K562 (cell line): ENCODE results near the gene PLEKHG4B. TPM values are rescaled to one million over a fixed set of nuclear protein-coding genes. Genes with fewer than 3 reads are reported as not detected.
"Not testable (repeated sequence)": the region's sequence is repeated elsewhere in the genome, so short reads cannot be mapped to it uniquely, and the experiment has no call there.

Experiments
- EP400 ChIP-seq: fragments of 450-650 bp; IDR thresholded peaks from 2 replicates; pipeline ENCODE4 v1.6.1; 2017; ENCODE audit warnings: antibody characterized with exemption, mild to moderate bottlenecking, moderate library complexity
- HNRNPLL ChIP-seq: fragments of 200-400 bp; formaldehyde crosslinking; IDR thresholded peaks from 2 replicates; pipeline ENCODE4 v1.6.1; 2017; ENCODE audit warnings: low read length, low read depth, mild to moderate bottlenecking; ENCODE audit not compliant: poor library complexity, severe bottlenecking
- KLF6 ChIP-seq: fragments of 250-450 bp; sonication (Bioruptor Pico); IDR thresholded peaks from 2 replicates; pipeline ENCODE4 v1.4.0; 2020; ENCODE audit warnings: mild to moderate bottlenecking, moderate library complexity, borderline replicate concordance
- RB1 ChIP-seq: fragments of 450-650 bp; IDR thresholded peaks from 2 replicates; pipeline ENCODE4 v1.6.1; 2017; ENCODE audit warnings: low read depth, mild to moderate bottlenecking
- SMARCA4 ChIP-seq: fragments of 450-650 bp; IDR thresholded peaks from 2 replicates; pipeline ENCODE4 v1.6.1; 2016
- YY1 ChIP-seq, 3 experiments: IDR thresholded peaks; 2 replicates each; pipeline ENCODE4 v1.6.1; 2011; ENCODE audit warnings: low read length in 2 of 3, mild to moderate bottlenecking in 2 of 3, moderate library complexity in 2 of 3, borderline replicate concordance in 1 of 3, control low read depth in 1 of 3, low read depth in 1 of 3; ENCODE audit not compliant: insufficient read depth in 3 of 3, insufficient replicate concordance in 2 of 3, control insufficient read depth in 1 of 3, insufficient read length in 1 of 3; ENCODE audit errors: extremely low read depth in 1 of 3
- polyA plus RNA-seq, 8 experiments: library from polyadenylated mRNA; depleted of rRNA in 4 of 8; stranded (reverse) in 5 of 8; unstranded in 3 of 8; fragments of >200 nt; fragmentation: Nextera tagmentation in 2 of 8; fragmentation: Illumina TruSeq in 1 of 8; extraction: Ambion mirVana in 2 of 8; extraction: Trizol in 1 of 8; gene quantifications; 2 replicates each; pipeline versions ENCODE4 v1.2.1 to v1.2.3, GENCODE V29; 2011 to 2014; ENCODE audit warnings: inconsistent platforms in 1 of 8, missing spikeins in 1 of 8
- total RNA-seq, 7 experiments: library from RNA; depleted of rRNA in 6 of 7; stranded (reverse); fragments of >200 nt in 6 of 7; fragmentation: Illumina TruSeq in 2 of 7; extraction: Trizol in 2 of 7; gene quantifications; 2 replicates each; pipeline versions ENCODE4 v1.2.1 to v1.2.3, GENCODE V29; 2011 to 2021; ENCODE audit warnings: low replicate concordance in 1 of 7
- TF ChIP-seq, protein P1 (sequence below), 2 experiments: fragments of 450-650 bp; formaldehyde crosslinking in 1 of 2; IDR thresholded peaks; 2 replicates each; pipeline versions ENCODE4 v1.4.0 to v1.6.1; 2014 to 2020; ENCODE audit warnings: mild to moderate bottlenecking in 2 of 2, borderline replicate concordance in 1 of 2, low read depth in 1 of 2
- TF ChIP-seq, protein P2 (sequence below): sonication (generic); formaldehyde crosslinking; IDR thresholded peaks from 2 replicates; pipeline ENCODE4 v1.8.0; 2022; ENCODE audit warnings: mild to moderate bottlenecking, missing genetic modification reagents, borderline replicate concordance
- TF ChIP-seq, protein P3 (sequence below): fragments of 450-650 bp; IDR thresholded peaks from 2 replicates; pipeline ENCODE4 v1.6.1; 2014; ENCODE audit warnings: low read depth, mild to moderate bottlenecking, moderate library complexity, borderline replicate concordance

PLEKHG4B gene
- total and polyA plus RNA-seq, 9 of the 15 experiments (the other 6 are each of a cell fraction or from before 2014, with no cell fraction given), result 0.02 TPM; not detected in 8

DNA sequence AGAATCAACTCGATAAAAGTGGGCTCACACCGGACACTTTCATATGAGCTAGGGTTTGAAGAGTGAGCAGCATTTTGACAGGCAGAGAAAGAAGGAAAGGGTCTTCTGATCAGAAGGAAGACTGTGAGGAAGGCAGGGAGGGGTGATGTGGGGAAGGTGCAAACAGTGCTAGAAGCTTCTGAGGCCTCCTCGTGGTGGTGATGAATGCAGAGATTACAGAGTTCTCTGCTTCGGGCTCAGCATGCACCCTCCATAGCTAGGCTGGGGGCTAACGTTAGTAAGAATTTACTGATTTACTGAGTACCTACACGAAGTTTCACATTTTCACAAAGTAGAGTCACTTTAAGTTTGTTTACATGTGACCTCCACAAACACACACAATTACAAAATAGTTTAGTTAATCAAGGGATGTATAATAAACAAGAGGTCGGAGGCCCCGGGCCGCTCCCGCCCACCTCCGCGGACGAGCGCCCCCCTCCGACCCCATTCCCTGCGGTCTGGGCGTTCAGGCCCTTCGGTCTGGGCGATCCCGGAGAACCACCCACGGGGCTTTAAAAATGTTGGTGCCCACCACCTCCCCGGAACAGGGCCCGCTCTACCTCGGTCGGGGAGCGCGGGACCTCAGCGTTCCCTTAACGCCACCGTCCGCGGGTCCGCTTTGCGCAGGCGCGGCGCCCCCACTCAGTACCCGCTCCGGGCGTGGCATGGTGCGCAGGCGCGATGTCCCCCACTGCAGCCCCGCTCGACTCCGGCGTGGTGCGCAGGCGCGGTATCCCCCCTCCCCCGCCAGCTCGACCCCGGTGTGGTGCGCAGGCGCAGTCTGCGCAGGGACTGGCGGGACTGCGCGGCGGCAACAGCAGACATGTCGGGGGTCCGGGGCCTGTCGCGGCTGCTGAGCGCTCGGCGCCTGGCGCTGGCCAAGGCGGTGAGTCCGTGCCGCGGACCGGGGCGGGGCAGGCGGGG is 125.8 kb downstream of the PLEKHG4B start, which contains the start of the genes CCDC127 and SDHA (continued):
- TF ChIP-seq, protein P1, sequence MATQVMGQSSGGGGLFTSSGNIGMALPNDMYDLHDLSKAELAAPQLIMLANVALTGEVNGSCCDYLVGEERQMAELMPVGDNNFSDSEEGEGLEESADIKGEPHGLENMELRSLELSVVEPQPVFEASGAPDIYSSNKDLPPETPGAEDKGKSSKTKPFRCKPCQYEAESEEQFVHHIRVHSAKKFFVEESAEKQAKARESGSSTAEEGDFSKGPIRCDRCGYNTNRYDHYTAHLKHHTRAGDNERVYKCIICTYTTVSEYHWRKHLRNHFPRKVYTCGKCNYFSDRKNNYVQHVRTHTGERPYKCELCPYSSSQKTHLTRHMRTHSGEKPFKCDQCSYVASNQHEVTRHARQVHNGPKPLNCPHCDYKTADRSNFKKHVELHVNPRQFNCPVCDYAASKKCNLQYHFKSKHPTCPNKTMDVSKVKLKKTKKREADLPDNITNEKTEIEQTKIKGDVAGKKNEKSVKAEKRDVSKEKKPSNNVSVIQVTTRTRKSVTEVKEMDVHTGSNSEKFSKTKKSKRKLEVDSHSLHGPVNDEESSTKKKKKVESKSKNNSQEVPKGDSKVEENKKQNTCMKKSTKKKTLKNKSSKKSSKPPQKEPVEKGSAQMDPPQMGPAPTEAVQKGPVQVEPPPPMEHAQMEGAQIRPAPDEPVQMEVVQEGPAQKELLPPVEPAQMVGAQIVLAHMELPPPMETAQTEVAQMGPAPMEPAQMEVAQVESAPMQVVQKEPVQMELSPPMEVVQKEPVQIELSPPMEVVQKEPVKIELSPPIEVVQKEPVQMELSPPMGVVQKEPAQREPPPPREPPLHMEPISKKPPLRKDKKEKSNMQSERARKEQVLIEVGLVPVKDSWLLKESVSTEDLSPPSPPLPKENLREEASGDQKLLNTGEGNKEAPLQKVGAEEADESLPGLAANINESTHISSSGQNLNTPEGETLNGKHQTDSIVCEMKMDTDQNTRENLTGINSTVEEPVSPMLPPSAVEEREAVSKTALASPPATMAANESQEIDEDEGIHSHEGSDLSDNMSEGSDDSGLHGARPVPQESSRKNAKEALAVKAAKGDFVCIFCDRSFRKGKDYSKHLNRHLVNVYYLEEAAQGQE (IDR thresholded peaks at IDR 0.05; ENCODE audit: borderline replicate concordance), result not testable (repeated sequence)
- TF ChIP-seq, protein P1 (CRISPR knock-in tag; IDR thresholded peaks at IDR 0.05; ENCODE audit: low read depth), result peak; percentile 54; the same call in 1 of the 2 replicates
- 0 out of 2 replicates have a peak, but pooled peaks have one; percentile 13 for TF ChIP-seq SMARCA4
- TF ChIP-seq, protein P2, sequence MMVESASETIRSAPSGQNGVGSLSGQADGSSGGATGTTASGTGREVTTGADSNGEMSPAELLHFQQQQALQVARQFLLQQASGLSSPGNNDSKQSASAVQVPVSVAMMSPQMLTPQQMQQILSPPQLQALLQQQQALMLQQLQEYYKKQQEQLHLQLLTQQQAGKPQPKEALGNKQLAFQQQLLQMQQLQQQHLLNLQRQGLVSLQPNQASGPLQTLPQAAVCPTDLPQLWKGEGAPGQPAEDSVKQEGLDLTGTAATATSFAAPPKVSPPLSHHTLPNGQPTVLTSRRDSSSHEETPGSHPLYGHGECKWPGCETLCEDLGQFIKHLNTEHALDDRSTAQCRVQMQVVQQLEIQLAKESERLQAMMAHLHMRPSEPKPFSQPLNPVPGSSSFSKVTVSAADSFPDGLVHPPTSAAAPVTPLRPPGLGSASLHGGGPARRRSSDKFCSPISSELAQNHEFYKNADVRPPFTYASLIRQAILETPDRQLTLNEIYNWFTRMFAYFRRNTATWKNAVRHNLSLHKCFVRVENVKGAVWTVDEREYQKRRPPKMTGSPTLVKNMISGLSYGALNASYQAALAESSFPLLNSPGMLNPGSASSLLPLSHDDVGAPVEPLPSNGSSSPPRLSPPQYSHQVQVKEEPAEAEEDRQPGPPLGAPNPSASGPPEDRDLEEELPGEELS (CRISPR knock-in tag), result 0 out of 2 replicates have a peak, but pooled peaks have one; percentile 45
- 0 out of 2 replicates have a peak, but pooled peaks have one; percentile 25 for TF ChIP-seq KLF6 (CRISPR knock-in tag)
- TF ChIP-seq EP400, result peak; percentile 81; the same call in 1 of the 2 replicates
- TF ChIP-seq YY1 (IDR thresholded peaks at IDR 0.05; ENCODE audit: borderline replicate concordance in 1 of 3, control insufficient read depth in 1 of 3, extremely low read depth in 1 of 3, insufficient read depth in 3 of 3, insufficient read length in 1 of 3, insufficient replicate concordance in 2 of 3, low read depth in 1 of 3, low read length in 2 of 3), result peak in 1 of 3 experiments; percentile 54
- TF ChIP-seq, protein P3, sequence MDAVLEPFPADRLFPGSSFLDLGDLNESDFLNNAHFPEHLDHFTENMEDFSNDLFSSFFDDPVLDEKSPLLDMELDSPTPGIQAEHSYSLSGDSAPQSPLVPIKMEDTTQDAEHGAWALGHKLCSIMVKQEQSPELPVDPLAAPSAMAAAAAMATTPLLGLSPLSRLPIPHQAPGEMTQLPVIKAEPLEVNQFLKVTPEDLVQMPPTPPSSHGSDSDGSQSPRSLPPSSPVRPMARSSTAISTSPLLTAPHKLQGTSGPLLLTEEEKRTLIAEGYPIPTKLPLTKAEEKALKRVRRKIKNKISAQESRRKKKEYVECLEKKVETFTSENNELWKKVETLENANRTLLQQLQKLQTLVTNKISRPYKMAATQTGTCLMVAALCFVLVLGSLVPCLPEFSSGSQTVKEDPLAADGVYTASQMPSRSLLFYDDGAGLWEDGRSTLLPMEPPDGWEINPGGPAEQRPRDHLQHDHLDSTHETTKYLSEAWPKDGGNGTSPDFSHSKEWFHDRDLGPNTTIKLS, result peak; percentile 55; the same call in 1 of the 2 replicates
- TF ChIP-seq HNRNPLL, result peak; percentile 39
- TF ChIP-seq RB1, result peak; percentile 75
